NCI-H2171 (cell line): ENCODE data around the gene LRRC46.

ENCODE experiments used
- DNase-seq: peaks from one replicate; lab custom pipeline; 2025; lab: John Stamatoyannopoulos, UW

Gene LRRC46

GRCh38 chr17:47878203-47879027 is 46.9 kb downstream of the LRRC46 start:
- no peak for DNase-seq

- DNase-seq = no peak
These were observed 47.6 kb downstream of the LRRC46 start for GRCh38 chr17:47879028-47879585.

GRCh38 chr17:47879776-47880454 is 48.4 kb downstream of the LRRC46 start:
- DNase-seq = no peak

GRCh38 chr17:47882247-47882646 is 50.8 kb downstream of the LRRC46 start:
- DNase-seq = no peak

- DNase-seq = no peak
These were observed 51.5 kb downstream of the LRRC46 start for GRCh38 chr17:47882695-47883588.

GRCh38 chr17:47883589-47884426 is 52.3 kb downstream of the LRRC46 start:
- no peak for DNase-seq

- DNase-seq = no peak
These were observed 52.9 kb downstream of the LRRC46 start for GRCh38 chr17:47884427-47884740.

GRCh38 chr17:47884905-47885730 is 53.6 kb downstream of the LRRC46 start:
- DNase-seq = no peak
